SK-N-SH treated with all-trans-retinoic acid at 6 μM for 48 hours (cell line): Measurements from ENCODE around the gene KRTAP10-4.

Experiments
- ARNTL ChIP-seq: fragments of 450-650 bp; formaldehyde crosslinking; IDR thresholded peaks from 2 replicates; pipeline ENCODE4 v1.5.0; 2020; ENCODE audit warnings: low read depth, mild to moderate bottlenecking, moderate library complexity, borderline replicate concordance
- BACH2 ChIP-seq: fragments of 250-450 bp; sonication (Bioruptor Pico); IDR thresholded peaks from 2 replicates; pipeline ENCODE4 v1.9.0; 2021; ENCODE audit warnings: mild to moderate bottlenecking, borderline replicate concordance
- CSDC2 ChIP-seq: fragments of 250-450 bp; sonication (Bioruptor Pico); IDR thresholded peaks from 2 replicates; pipeline ENCODE4 v1.5.0; 2020; ENCODE audit warnings: mild to moderate bottlenecking, moderate library complexity
- OSR1 ChIP-seq: fragments of 250-450 bp; sonication (Bioruptor Pico); IDR thresholded peaks from 2 replicates; pipeline ENCODE4 v1.8.0; 2022; ENCODE audit warnings: moderate library complexity, mild to moderate bottlenecking, inconsistent platforms
- PATZ1 ChIP-seq: fragments of 250-450 bp; sonication (Bioruptor Pico); IDR thresholded peaks from 2 replicates; pipeline ENCODE4 v1.8.0; 2020; ENCODE audit warnings: mild to moderate bottlenecking, moderate library complexity, borderline replicate concordance
- PPARA ChIP-seq: fragments of 250-450 bp; sonication (Bioruptor Pico); IDR thresholded peaks from 2 replicates; pipeline ENCODE4 v1.5.0; 2020; ENCODE audit warnings: mild to moderate bottlenecking, borderline replicate concordance
- SNAI2 ChIP-seq: fragments of 250-450 bp; sonication (Bioruptor Pico); IDR thresholded peaks from 2 replicates; pipeline ENCODE4 v1.5.0; 2020; ENCODE audit warnings: mild to moderate bottlenecking, moderate library complexity
- TCF4 ChIP-seq: fragments of 250-450 bp; sonication (Bioruptor Pico); IDR thresholded peaks from 2 replicates; pipeline ENCODE4 v1.8.0; 2021; ENCODE audit warnings: mild to moderate bottlenecking, moderate library complexity, borderline replicate concordance
- TOX ChIP-seq: fragments of 250-450 bp; sonication (Bioruptor Pico); IDR thresholded peaks from 2 replicates; pipeline ENCODE4 v1.8.0; 2021; ENCODE audit warnings: mild to moderate bottlenecking, moderate library complexity, borderline replicate concordance
- ZFP3 ChIP-seq: fragments of 250-450 bp; sonication (Bioruptor Pico); IDR thresholded peaks from 2 replicates; pipeline ENCODE4 v1.5.0; 2020; ENCODE audit warnings: mild to moderate bottlenecking, moderate library complexity
- ZNF565 ChIP-seq: fragments of 450-650 bp; formaldehyde crosslinking; conservative IDR thresholded peaks from 2 replicates; pipeline ENCODE4 v1.5.0; 2020; ENCODE audit warnings: low read depth, mild to moderate bottlenecking, moderate library complexity
- ZNF8 ChIP-seq: fragments of 450-650 bp; formaldehyde crosslinking; IDR thresholded peaks from 2 replicates; pipeline ENCODE4 v1.5.0; 2020; ENCODE audit warnings: mild to moderate bottlenecking, moderate library complexity
- TF ChIP-seq, protein P1 (sequence below): fragments of 250-450 bp; sonication (Bioruptor Pico); IDR thresholded peaks from 2 replicates; pipeline ENCODE4 v1.8.0; 2021; ENCODE audit warnings: low read depth, mild to moderate bottlenecking, moderate library complexity, borderline replicate concordance
- TF ChIP-seq, protein P2 (sequence below): fragments of 250-450 bp; sonication (Bioruptor Pico); IDR thresholded peaks from 2 replicates; pipeline ENCODE4 v1.5.0; 2020; ENCODE audit warnings: mild to moderate bottlenecking, moderate library complexity

GRCh38 chr21:44592446-44593311, 19.1 kb downstream of the KRTAP10-4 start, which contains the start of gene KRTAP10-6:
- TF ChIP-seq ZNF8 (CRISPR knock-in tag) (no peak), ARNTL (CRISPR knock-in tag) (no peak), TCF4 (CRISPR knock-in tag) (no peak), CSDC2 (no peak), PATZ1 (no peak), ZNF565 (CRISPR knock-in tag) (no peak), TOX (CRISPR knock-in tag) (no peak), PPARA (no peak), SNAI2 (CRISPR knock-in tag) (no peak), ZFP3 (CRISPR knock-in tag) (no peak), BACH2 (CRISPR knock-in tag) (no peak), OSR1 (CRISPR knock-in tag) (no peak)
- TF ChIP-seq, protein P1, sequence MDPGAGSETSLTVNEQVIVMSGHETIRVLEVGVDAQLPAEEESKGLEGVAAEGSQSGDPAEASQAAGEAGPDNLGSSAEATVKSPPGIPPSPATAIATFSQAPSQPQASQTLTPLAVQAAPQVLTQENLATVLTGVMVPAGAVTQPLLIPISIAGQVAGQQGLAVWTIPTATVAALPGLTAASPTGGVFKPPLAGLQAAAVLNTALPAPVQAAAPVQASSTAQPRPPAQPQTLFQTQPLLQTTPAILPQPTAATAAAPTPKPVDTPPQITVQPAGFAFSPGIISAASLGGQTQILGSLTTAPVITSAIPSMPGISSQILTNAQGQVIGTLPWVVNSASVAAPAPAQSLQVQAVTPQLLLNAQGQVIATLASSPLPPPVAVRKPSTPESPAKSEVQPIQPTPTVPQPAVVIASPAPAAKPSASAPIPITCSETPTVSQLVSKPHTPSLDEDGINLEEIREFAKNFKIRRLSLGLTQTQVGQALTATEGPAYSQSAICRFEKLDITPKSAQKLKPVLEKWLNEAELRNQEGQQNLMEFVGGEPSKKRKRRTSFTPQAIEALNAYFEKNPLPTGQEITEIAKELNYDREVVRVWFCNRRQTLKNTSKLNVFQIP (CRISPR knock-in tag) = no peak
- TF ChIP-seq, protein P2, sequence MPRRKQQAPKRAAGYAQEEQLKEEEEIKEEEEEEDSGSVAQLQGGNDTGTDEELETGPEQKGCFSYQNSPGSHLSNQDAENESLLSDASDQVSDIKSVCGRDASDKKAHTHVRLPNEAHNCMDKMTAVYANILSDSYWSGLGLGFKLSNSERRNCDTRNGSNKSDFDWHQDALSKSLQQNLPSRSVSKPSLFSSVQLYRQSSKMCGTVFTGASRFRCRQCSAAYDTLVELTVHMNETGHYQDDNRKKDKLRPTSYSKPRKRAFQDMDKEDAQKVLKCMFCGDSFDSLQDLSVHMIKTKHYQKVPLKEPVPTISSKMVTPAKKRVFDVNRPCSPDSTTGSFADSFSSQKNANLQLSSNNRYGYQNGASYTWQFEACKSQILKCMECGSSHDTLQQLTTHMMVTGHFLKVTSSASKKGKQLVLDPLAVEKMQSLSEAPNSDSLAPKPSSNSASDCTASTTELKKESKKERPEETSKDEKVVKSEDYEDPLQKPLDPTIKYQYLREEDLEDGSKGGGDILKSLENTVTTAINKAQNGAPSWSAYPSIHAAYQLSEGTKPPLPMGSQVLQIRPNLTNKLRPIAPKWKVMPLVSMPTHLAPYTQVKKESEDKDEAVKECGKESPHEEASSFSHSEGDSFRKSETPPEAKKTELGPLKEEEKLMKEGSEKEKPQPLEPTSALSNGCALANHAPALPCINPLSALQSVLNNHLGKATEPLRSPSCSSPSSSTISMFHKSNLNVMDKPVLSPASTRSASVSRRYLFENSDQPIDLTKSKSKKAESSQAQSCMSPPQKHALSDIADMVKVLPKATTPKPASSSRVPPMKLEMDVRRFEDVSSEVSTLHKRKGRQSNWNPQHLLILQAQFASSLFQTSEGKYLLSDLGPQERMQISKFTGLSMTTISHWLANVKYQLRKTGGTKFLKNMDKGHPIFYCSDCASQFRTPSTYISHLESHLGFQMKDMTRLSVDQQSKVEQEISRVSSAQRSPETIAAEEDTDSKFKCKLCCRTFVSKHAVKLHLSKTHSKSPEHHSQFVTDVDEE (CRISPR knock-in tag) = no peak
